HepG2 (cell line): ENCODE data around the gene PEX11B. TPM values are rescaled to one million over a fixed set of nuclear protein-coding genes. Genes with fewer than 3 reads are reported as not detected.
A peak's percentile ranks its signal among the peaks of the same experiment; 100 is the strongest.

Experiments
- ATF1 ChIP-seq: IDR thresholded peaks from 2 replicates; pipeline ENCODE4 v1.6.1; 2016; ENCODE audit warnings: mild to moderate bottlenecking, control low read depth
- FOXA3 ChIP-seq: IDR thresholded peaks from 2 replicates; pipeline ENCODE4 v1.6.1; 2016; ENCODE audit warnings: missing genetic modification reagents, missing compliant biosample characterization
- FOXK1 ChIP-seq: sonication (generic); formaldehyde crosslinking; IDR thresholded peaks from 2 replicates; pipeline ENCODE4 v1.4.0; 2020; ENCODE audit warnings: low read depth, missing genetic modification reagents, borderline replicate concordance
- HNF4A ChIP-seq: sonication (generic); formaldehyde crosslinking; IDR thresholded peaks from 2 replicates; pipeline ENCODE4 v1.4.0; 2020; ENCODE audit warnings: missing genetic modification reagents
- MYC ChIP-seq: sonication (generic); formaldehyde crosslinking; IDR thresholded peaks from 2 replicates; pipeline ENCODE4 v1.9.0; 2021; ENCODE audit warnings: missing genetic modification reagents, borderline replicate concordance
- NR2F1 ChIP-seq, 2 experiments: fragments of 450-650 bp in 1 of 2; formaldehyde crosslinking in 1 of 2; IDR thresholded peaks; 2 replicates each; pipeline versions ENCODE4 v1.5.0 to v1.6.1; 2016 to 2020; ENCODE audit warnings: mild to moderate bottlenecking in 1 of 2, missing compliant biosample characterization in 1 of 2, missing genetic modification reagents in 1 of 2, moderate library complexity in 1 of 2
- PLRG1 ChIP-seq: fragments of 450-650 bp; conservative IDR thresholded peaks from 2 replicates; pipeline ENCODE4 v1.6.1; 2016
- SP1 ChIP-seq, 2 experiments: fragments of 450-650 bp in 1 of 2; sonication (generic) in 1 of 2; formaldehyde crosslinking in 1 of 2; IDR thresholded peaks; 2 replicates each; pipeline versions ENCODE4 v1.4.0 to v1.6.1; 2016 to 2020; ENCODE audit warnings: missing genetic modification reagents in 1 of 2
- TCF7 ChIP-seq: sonication (generic); IDR thresholded peaks from 2 replicates; pipeline ENCODE4 v1.6.1; 2016; ENCODE audit warnings: antibody characterized with exemption, low read depth
- WIZ ChIP-seq: sonication (generic); formaldehyde crosslinking; IDR thresholded peaks from 2 replicates; pipeline ENCODE4 v1.5.1; 2020; ENCODE audit warnings: mild to moderate bottlenecking, missing genetic modification reagents
- ZNF121 ChIP-seq: sonication (generic); formaldehyde crosslinking; IDR thresholded peaks from 2 replicates; pipeline ENCODE4 v1.5.0; 2020; ENCODE audit warnings: mild to moderate bottlenecking, missing genetic modification reagents
- ZNF335 ChIP-seq: sonication (generic); formaldehyde crosslinking; IDR thresholded peaks from 2 replicates; pipeline ENCODE4 v1.4.0; 2020; ENCODE audit warnings: missing genetic modification reagents
- ZNF34 ChIP-seq: sonication (generic); formaldehyde crosslinking; IDR thresholded peaks from 2 replicates; pipeline ENCODE4 v1.4.0; 2020; ENCODE audit warnings: mild to moderate bottlenecking, missing genetic modification reagents, borderline replicate concordance
- ZNF564 ChIP-seq: sonication (generic); formaldehyde crosslinking; IDR thresholded peaks from 2 replicates; pipeline ENCODE4 v1.8.1; 2023; ENCODE audit warnings: mild to moderate bottlenecking, missing genetic modification reagents
- ZNF660 ChIP-seq: sonication (generic); formaldehyde crosslinking; IDR thresholded peaks from 2 replicates; pipeline ENCODE4 v1.5.1; 2020; ENCODE audit warnings: mild to moderate bottlenecking, low read depth, missing genetic modification reagents, borderline replicate concordance
- polyA plus RNA-seq, 8 experiments: library from polyadenylated mRNA; depleted of rRNA in 3 of 8; stranded (reverse) in 7 of 8; unstranded in 1 of 8; fragments of >200 nt; fragmentation: Illumina TruSeq in 4 of 8; extraction: Trizol in 4 of 8; gene quantifications; 2 replicates each; pipeline versions ENCODE4 v1.2.1 to v1.2.3, GENCODE V29; 2011 to 2016; ENCODE audit warnings: low read depth in 4 of 8, missing spikeins in 1 of 8, mixed read lengths in 1 of 8; ENCODE audit not compliant: insufficient read depth in 1 of 8
- total RNA-seq, 5 experiments: library from RNA; depleted of rRNA; stranded (reverse); fragments of >200 nt; fragmentation: Illumina TruSeq; extraction: Trizol; gene quantifications; 2 replicates each; pipeline ENCODE4 v1.2.3, GENCODE V29; 2016; ENCODE audit warnings: low read depth in 1 of 5
- TF ChIP-seq, protein P1 (sequence below): sonication (generic); formaldehyde crosslinking; IDR thresholded peaks from 2 replicates; pipeline ENCODE4 v1.8.1; 2023; ENCODE audit warnings: mild to moderate bottlenecking, missing genetic modification reagents
- TF ChIP-seq, protein P2 (sequence below): sonication (generic); formaldehyde crosslinking; IDR thresholded peaks from 2 replicates; pipeline ENCODE4 v1.4.0; 2020; ENCODE audit warnings: missing genetic modification reagents
- TF ChIP-seq, protein P3 (sequence below): sonication (generic); formaldehyde crosslinking; IDR thresholded peaks from 2 replicates; pipeline ENCODE4 v1.5.0; 2020; ENCODE audit warnings: missing genetic modification reagents, mild to moderate bottlenecking, borderline replicate concordance
- TF ChIP-seq, protein P4 (sequence below): sonication (generic); formaldehyde crosslinking; IDR thresholded peaks from 2 replicates; pipeline ENCODE4 v1.8.1; 2023; ENCODE audit warnings: mild to moderate bottlenecking, missing genetic modification reagents
- TF ChIP-seq, protein P5 (sequence below): sonication (generic); formaldehyde crosslinking; IDR thresholded peaks from 2 replicates; pipeline ENCODE4 v1.4.0; 2020; ENCODE audit warnings: missing genetic modification reagents

Gene PEX11B
- total and polyA plus RNA-seq, 2 of the 13 experiments (the other 11 are each of a cell fraction or from before 2014, with no cell fraction given), result 21.6 to 48.4 TPM

DNA sequence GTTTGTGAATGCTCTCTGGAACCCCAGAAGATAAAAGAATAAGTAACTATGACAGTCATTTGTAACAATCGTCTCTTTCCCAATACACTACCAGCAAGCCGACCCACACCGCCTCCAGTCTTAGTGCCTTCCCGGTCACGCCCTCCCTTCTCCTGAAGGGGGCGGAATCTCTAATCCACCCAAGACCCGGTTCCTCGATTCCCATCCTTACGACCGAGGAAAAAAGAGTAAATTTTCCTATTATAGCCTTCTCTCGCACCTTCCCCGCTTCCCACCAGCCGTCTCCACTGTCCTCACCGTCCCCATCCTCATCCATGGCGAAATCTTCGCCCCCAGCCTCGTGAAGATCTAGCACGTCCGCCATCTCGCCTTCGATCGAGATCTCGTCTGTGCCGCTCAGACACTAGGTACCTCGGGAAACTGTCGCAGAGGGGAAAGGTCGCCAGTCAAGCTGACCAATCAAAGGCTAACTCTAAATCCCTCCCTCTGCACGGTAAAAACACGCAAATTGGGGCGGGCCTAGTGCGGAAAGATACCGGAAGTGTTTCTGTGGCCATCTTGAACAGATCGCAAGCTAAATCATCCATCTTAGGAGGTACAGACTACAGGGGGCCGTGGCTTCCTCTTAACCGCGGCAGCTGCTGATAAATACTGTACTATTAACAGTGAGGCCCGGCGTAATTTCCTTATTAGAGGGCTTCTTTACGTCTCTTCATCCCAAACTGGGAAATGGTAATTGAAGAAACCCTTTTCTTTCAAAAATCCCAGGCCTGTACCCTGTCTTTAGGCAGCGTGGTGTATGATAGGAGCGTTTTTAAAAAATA lies 8.8 kb upstream of the PEX11B start, which contains the start of gene RBM8A (continued):
- TF ChIP-seq, protein P1, sequence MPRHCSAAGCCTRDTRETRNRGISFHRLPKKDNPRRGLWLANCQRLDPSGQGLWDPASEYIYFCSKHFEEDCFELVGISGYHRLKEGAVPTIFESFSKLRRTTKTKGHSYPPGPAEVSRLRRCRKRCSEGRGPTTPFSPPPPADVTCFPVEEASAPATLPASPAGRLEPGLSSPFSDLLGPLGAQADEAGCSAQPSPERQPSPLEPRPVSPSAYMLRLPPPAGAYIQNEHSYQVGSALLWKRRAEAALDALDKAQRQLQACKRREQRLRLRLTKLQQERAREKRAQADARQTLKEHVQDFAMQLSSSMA (CRISPR knock-in tag), result peak; percentile 96
- no peak for TF ChIP-seq ZNF564
- TF ChIP-seq SP1 (IDR thresholded peaks at IDR 0.05), result no peak
- peak; percentile 63; the same call in 1 of the 2 replicates for TF ChIP-seq SP1 (CRISPR knock-in tag; IDR thresholded peaks at IDR 0.05)
- TF ChIP-seq ZNF660 (CRISPR knock-in tag), result no peak
- peak; percentile 94 for TF ChIP-seq ATF1
- TF ChIP-seq FOXK1 (CRISPR knock-in tag), result peak; percentile 86; the same call in 1 of the 2 replicates
- TF ChIP-seq ZNF121 (CRISPR knock-in tag), result no peak
- no peak for TF ChIP-seq ZNF34 (CRISPR knock-in tag)
- TF ChIP-seq, protein P2, sequence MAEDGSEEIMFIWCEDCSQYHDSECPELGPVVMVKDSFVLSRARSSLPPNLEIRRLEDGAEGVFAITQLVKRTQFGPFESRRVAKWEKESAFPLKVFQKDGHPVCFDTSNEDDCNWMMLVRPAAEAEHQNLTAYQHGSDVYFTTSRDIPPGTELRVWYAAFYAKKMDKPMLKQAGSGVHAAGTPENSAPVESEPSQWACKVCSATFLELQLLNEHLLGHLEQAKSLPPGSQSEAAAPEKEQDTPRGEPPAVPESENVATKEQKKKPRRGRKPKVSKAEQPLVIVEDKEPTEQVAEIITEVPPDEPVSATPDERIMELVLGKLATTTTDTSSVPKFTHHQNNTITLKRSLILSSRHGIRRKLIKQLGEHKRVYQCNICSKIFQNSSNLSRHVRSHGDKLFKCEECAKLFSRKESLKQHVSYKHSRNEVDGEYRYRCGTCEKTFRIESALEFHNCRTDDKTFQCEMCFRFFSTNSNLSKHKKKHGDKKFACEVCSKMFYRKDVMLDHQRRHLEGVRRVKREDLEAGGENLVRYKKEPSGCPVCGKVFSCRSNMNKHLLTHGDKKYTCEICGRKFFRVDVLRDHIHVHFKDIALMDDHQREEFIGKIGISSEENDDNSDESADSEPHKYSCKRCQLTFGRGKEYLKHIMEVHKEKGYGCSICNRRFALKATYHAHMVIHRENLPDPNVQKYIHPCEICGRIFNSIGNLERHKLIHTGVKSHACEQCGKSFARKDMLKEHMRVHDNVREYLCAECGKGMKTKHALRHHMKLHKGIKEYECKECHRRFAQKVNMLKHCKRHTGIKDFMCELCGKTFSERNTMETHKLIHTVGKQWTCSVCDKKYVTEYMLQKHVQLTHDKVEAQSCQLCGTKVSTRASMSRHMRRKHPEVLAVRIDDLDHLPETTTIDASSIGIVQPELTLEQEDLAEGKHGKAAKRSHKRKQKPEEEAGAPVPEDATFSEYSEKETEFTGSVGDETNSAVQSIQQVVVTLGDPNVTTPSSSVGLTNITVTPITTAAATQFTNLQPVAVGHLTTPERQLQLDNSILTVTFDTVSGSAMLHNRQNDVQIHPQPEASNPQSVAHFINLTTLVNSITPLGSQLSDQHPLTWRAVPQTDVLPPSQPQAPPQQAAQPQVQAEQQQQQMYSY (CRISPR knock-in tag), result no peak
- no peak; the same call in 1 of the 2 replicates for TF ChIP-seq ZNF335 (CRISPR knock-in tag)
- TF ChIP-seq, protein P3, sequence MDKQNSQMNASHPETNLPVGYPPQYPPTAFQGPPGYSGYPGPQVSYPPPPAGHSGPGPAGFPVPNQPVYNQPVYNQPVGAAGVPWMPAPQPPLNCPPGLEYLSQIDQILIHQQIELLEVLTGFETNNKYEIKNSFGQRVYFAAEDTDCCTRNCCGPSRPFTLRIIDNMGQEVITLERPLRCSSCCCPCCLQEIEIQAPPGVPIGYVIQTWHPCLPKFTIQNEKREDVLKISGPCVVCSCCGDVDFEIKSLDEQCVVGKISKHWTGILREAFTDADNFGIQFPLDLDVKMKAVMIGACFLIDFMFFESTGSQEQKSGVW (CRISPR knock-in tag), result no peak
- TF ChIP-seq PLRG1, result no peak
- TF ChIP-seq FOXA3 (CRISPR knock-in tag), result no peak; the same call in 1 of the 2 replicates
- TF ChIP-seq HNF4A (CRISPR knock-in tag), result peak; percentile 19; the same call in 1 of the 2 replicates
- no peak for TF ChIP-seq TCF7
- TF ChIP-seq, protein P4, sequence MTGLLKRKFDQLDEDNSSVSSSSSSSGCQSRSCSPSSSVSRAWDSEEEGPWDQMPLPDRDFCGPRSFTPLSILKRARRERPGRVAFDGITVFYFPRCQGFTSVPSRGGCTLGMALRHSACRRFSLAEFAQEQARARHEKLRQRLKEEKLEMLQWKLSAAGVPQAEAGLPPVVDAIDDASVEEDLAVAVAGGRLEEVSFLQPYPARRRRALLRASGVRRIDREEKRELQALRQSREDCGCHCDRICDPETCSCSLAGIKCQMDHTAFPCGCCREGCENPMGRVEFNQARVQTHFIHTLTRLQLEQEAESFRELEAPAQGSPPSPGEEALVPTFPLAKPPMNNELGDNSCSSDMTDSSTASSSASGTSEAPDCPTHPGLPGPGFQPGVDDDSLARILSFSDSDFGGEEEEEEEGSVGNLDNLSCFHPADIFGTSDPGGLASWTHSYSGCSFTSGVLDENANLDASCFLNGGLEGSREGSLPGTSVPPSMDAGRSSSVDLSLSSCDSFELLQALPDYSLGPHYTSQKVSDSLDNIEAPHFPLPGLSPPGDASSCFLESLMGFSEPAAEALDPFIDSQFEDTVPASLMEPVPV (CRISPR knock-in tag), result peak; percentile 30; the same call in 1 of the 2 replicates
- TF ChIP-seq, protein P5, sequence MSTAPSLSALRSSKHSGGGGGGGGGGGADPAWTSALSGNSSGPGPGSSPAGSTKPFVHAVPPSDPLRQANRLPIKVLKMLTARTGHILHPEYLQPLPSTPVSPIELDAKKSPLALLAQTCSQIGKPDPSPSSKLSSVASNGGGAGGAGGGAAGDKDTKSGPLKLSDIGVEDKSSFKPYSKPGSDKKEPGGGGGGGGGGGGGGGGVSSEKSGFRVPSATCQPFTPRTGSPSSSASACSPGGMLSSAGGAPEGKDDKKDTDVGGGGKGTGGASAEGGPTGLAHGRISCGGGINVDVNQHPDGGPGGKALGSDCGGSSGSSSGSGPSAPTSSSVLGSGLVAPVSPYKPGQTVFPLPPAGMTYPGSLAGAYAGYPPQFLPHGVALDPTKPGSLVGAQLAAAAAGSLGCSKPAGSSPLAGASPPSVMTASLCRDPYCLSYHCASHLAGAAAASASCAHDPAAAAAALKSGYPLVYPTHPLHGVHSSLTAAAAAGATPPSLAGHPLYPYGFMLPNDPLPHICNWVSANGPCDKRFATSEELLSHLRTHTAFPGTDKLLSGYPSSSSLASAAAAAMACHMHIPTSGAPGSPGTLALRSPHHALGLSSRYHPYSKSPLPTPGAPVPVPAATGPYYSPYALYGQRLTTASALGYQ (CRISPR knock-in tag), result no peak
- peak; percentile 57; the same call in 1 of the 2 replicates for TF ChIP-seq MYC (CRISPR knock-in tag)
- peak in 1 of 2 experiments; percentile 6; a peak in 1 of 4 replicates for TF ChIP-seq NR2F1 (CRISPR knock-in tag; IDR thresholded peaks at IDR 0.05)
- no peak for TF ChIP-seq WIZ (CRISPR knock-in tag)
